Measurements from ENCODE around the gene PYGL.

GRCh38 chr14:50931559-50931958 lies 12.7 kb downstream of the PYGL start:
- no peak for TF ChIP-seq EZH2phosphoT487 (IDR thresholded peaks at IDR 0.05; ENCODE audit: borderline replicate concordance, low read length)
- TF ChIP-seq, protein P1, sequence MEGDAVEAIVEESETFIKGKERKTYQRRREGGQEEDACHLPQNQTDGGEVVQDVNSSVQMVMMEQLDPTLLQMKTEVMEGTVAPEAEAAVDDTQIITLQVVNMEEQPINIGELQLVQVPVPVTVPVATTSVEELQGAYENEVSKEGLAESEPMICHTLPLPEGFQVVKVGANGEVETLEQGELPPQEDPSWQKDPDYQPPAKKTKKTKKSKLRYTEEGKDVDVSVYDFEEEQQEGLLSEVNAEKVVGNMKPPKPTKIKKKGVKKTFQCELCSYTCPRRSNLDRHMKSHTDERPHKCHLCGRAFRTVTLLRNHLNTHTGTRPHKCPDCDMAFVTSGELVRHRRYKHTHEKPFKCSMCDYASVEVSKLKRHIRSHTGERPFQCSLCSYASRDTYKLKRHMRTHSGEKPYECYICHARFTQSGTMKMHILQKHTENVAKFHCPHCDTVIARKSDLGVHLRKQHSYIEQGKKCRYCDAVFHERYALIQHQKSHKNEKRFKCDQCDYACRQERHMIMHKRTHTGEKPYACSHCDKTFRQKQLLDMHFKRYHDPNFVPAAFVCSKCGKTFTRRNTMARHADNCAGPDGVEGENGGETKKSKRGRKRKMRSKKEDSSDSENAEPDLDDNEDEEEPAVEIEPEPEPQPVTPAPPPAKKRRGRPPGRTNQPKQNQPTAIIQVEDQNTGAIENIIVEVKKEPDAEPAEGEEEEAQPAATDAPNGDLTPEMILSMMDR (conservative IDR thresholded peaks at IDR 0.05; ENCODE audit: low read depth, low read length), result no peak
- TF ChIP-seq EZH2 (IDR thresholded peaks at IDR 0.05; ENCODE audit: low read length, unreplicated experiment), result no peak
